Vagina (tissue), 2 donors: ENCODE results near the gene OR2AT4. TPM values are rescaled to one million over a fixed set of nuclear protein-coding genes. Genes with fewer than 3 reads are reported as not detected.

Experiments used
- DNase-seq, 2 donors: peaks; one replicate each; pipeline ENCODE4 v3.0.0-alpha.2; 2017; ENCODE audit errors: extremely low spot score in 2 of 2
- H3K27ac ChIP-seq: fragments of 200-600 bp; sonication (generic); one replicate; pipeline ENCODE4 v1.5.1; 2019
- H3K27me3 ChIP-seq: fragments of 200-600 bp; sonication (generic); one replicate; pipeline ENCODE4 v1.5.1; 2019
- H3K36me3 ChIP-seq, 2 donors: fragments of 200-600 bp; sonication (generic); one replicate each; pipeline ENCODE4 v1.5.1; 2017 to 2019
- H3K4me1 ChIP-seq: fragments of 200-600 bp; sonication (generic); one replicate; pipeline ENCODE4 v1.5.1; 2019
- H3K4me3 ChIP-seq, 2 donors: fragments of 200-600 bp; sonication (generic); 1 replicate in 1 of 2; 2 replicates in 1 of 2; pipeline ENCODE4 v1.5.1; 2016 to 2019
- H3K9me3 ChIP-seq: fragments of 200-600 bp; sonication (generic); one replicate; pipeline ENCODE4 v1.5.1; 2019
- CTCF ChIP-seq, 3 experiments: fragments of 450-650 bp in 2 of 3; fragments of 200-600 bp in 1 of 3; sonication (generic) in 1 of 3; IDR thresholded peaks; one replicate each; pipeline ENCODE4 v1.5.1; 2017 to 2019; ENCODE audit warnings: antibody characterized with exemption in 3 of 3, mild to moderate bottlenecking in 2 of 3, moderate library complexity in 2 of 3
- POLR2A ChIP-seq, 2 donors: fragments of 450-650 bp; IDR thresholded peaks; one replicate each; pipeline ENCODE4 v1.6.1; 2017; ENCODE audit warnings: antibody characterized with exemption in 2 of 2, mild to moderate bottlenecking in 2 of 2, moderate library complexity in 2 of 2
- POLR2AphosphoS5 ChIP-seq, 2 donors: sonication (generic); formaldehyde crosslinking; IDR thresholded peaks; one replicate each; pipeline ENCODE4 v1.9.0; 2017; ENCODE audit warnings: antibody characterized with exemption in 2 of 2, mild to moderate bottlenecking in 2 of 2, low read depth in 1 of 2; ENCODE audit not compliant: insufficient read depth in 1 of 2
- intact Hi-C: fragments of 100-400 bp; cut with DNase I; formaldehyde crosslinking; loops from one replicate; pipeline ENCODE4 v1.15.1; 2023
- total RNA-seq: library from RNA; depleted of rRNA; stranded (reverse); fragments of >200 nt; gene quantifications from one replicate; pipeline ENCODE4 v1.2.3, GENCODE V29; 2016

The OR2AT4 gene
- total RNA-seq, 1 donor from 2014 or later, result not detected

GRCh38 chr11:75066061-75066460, 30.6 kb downstream of the OR2AT4 start:
- DNase-seq, result no peak
- Histone ChIP-seq H3K36me3 (no peaks in the 10 kb centered on the region), H3K27me3 (no peaks in the 10 kb centered on the region), H3K27ac (no peak overlapping the region), H3K4me3 (no peak overlapping the region), H3K4me1 (no peaks in the 10 kb centered on the region), H3K9me3 (no peaks in the 10 kb centered on the region)
- TF ChIP-seq POLR2A (IDR thresholded peaks at IDR 0.05), result no peak
- no peak for TF ChIP-seq POLR2AphosphoS5 (IDR thresholded peaks at IDR 0.05; ENCODE audit: insufficient read depth in 1 of 2, low read depth in 1 of 2)
- no peak for TF ChIP-seq CTCF (IDR thresholded peaks at IDR 0.05)
- intact Hi-C loops, result no loop called here

GRCh38 chr11:75063741-75064314, 32.8 kb downstream of the OR2AT4 start:
- Histone ChIP-seq H3K36me3 (no peaks in the 10 kb centered on the region), H3K4me1 (no peaks in the 10 kb centered on the region), H3K9me3 (no peaks in the 10 kb centered on the region), H3K4me3 (no peak overlapping the region), H3K27ac (no peak overlapping the region), H3K27me3 (no peaks in the 10 kb centered on the region)
- no peak for TF ChIP-seq POLR2A (IDR thresholded peaks at IDR 0.05)
- no peak for TF ChIP-seq POLR2AphosphoS5 (IDR thresholded peaks at IDR 0.05; ENCODE audit: insufficient read depth in 1 of 2, low read depth in 1 of 2)
- no peak for TF ChIP-seq CTCF (IDR thresholded peaks at IDR 0.05)
- intact Hi-C loops, result no loop called here
- DNase-seq, result no peak

- no peaks in the 10 kb centered on the region for H3K27me3 ChIP-seq
- intact Hi-C loops, result no loop called here
- H3K27ac ChIP-seq, result no peak overlapping the region
- H3K4me3 ChIP-seq, result no peak overlapping the region
- H3K36me3 ChIP-seq, result no peaks in the 10 kb centered on the region
- TF ChIP-seq POLR2A (IDR thresholded peaks at IDR 0.05) (no peak), CTCF (IDR thresholded peaks at IDR 0.05) (no peak), POLR2AphosphoS5 (IDR thresholded peaks at IDR 0.05; ENCODE audit: insufficient read depth in 1 of 2, low read depth in 1 of 2) (no peak)
- no peaks in the 10 kb centered on the region for H3K9me3 ChIP-seq
- no peak for DNase-seq
- no peaks in the 10 kb centered on the region for H3K4me1 ChIP-seq
These were observed 37.4 kb downstream of the OR2AT4 start for GRCh38 chr11:75059299-75059698.

- TF ChIP-seq CTCF (IDR thresholded peaks at IDR 0.05) (no peak), POLR2A (IDR thresholded peaks at IDR 0.05) (no peak), POLR2AphosphoS5 (IDR thresholded peaks at IDR 0.05; ENCODE audit: insufficient read depth in 1 of 2, low read depth in 1 of 2) (no peak)
- Histone ChIP-seq H3K4me1 (no peaks in the 10 kb centered on the region), H3K4me3 (no peak overlapping the region), H3K36me3 (no peaks in the 10 kb centered on the region), H3K27ac (no peak overlapping the region), H3K27me3 (no peaks in the 10 kb centered on the region), H3K9me3 (no peaks in the 10 kb centered on the region)
- no peak for DNase-seq
- intact Hi-C loops, result no loop called here
These were observed 39.9 kb downstream of the OR2AT4 start for GRCh38 chr11:75056814-75057213.

- Histone ChIP-seq H3K4me3 (no peak overlapping the region), H3K27me3 (no peaks in the 10 kb centered on the region), H3K36me3 (no peaks in the 10 kb centered on the region), H3K27ac (no peak overlapping the region), H3K4me1 (no peaks in the 10 kb centered on the region), H3K9me3 (no peaks in the 10 kb centered on the region)
- intact Hi-C loops, result no loop called here
- no peak for TF ChIP-seq POLR2A (IDR thresholded peaks at IDR 0.05)
- TF ChIP-seq CTCF (IDR thresholded peaks at IDR 0.05), result no peak
- TF ChIP-seq POLR2AphosphoS5 (IDR thresholded peaks at IDR 0.05; ENCODE audit: insufficient read depth in 1 of 2, low read depth in 1 of 2), result no peak
- no peak for DNase-seq
These were observed 41.2 kb downstream of the OR2AT4 start for GRCh38 chr11:75055511-75055910.
